Measurements from ENCODE around the gene SNAP23.

SNAP23 gene

GRCh38 chr15:42495361-42496212, at the start of gene SNAP23:
TSS of gene SNAP23 (plus strand) at chr15:42495634. CDS start at chr15:42511847, 16,213 bp downstream.
- DNase-seq, result peak; percentile 58

DNA sequence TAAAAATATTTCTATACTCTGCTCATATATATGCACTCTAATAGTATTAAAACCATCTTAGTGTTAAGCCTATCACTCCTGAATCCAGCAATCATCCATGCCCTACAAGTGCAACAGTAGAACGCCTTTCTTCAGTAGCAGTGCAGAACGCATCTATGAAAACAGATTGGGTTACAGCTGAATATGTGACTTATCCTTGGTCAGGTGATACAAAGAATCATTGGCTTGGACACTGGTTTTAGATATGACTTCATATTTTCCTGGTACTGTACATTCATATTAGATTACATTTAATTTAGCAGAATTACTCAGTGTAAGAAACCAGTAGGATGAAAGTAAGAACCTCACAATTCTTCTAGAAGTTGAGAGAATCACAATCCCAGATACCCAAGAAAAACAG, 47.8 kb upstream of the SNAP23 start:
- DNase-seq, result no peak

DNA sequence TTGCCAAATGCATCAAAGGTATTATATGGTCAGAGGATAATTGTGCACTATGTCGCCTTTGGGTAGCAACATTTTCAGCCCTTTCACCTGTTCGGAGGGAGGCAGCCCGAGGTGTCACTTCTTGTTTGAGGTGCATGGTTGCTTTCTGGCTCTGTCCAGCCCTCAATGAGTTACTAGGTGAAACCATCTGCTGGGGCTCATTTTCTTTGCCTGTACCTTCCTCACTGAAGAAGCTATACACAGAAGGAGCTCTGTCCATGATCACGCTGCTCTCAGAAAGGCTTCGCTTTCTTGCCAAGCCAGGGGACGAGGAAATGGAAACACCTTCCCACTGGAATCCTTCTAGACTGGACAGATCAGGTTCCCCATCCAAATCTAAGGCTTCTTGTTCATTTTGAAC, 47.2 kb upstream of the SNAP23 start:
- no peak for DNase-seq

DNA sequence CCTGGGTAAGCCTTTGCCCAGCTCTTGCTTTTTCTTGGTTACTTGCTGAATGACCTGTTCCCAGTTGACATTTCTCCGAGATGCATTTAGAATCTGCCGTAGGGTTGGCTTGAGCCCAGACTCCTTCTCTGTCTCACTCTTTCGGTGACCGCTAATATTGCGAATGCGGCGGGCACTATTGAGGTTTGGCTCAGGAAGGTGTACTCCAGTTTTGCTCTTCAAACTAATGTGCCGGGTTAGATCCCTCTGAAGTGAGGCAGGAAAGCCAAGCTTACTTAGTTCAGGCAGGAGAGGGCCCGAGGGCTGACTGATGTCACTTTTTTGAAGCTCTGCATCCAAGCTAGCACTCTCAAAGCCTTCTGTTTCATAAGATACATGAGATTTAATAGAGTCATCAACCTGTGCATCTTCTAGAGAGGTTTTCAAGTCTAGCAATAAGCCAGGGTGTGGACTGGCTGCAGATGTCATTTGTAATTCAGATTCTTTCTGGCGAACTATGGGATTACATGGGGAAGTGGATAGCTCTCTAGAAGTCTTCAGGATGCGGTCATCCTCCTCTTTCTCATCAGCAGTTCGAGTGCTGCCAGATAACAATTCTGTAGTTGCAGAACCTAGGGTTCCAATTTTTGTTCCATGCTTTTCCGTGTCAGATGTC, 45.5 kb upstream of the SNAP23 start:
- no peak for DNase-seq

GRCh38 chr15:42450425-42450790, 45.0 kb upstream of the SNAP23 start:
- no peak for DNase-seq

GRCh38 chr15:42453826-42454225, 41.6 kb upstream of the SNAP23 start:
- DNase-seq, result no peak

DNA sequence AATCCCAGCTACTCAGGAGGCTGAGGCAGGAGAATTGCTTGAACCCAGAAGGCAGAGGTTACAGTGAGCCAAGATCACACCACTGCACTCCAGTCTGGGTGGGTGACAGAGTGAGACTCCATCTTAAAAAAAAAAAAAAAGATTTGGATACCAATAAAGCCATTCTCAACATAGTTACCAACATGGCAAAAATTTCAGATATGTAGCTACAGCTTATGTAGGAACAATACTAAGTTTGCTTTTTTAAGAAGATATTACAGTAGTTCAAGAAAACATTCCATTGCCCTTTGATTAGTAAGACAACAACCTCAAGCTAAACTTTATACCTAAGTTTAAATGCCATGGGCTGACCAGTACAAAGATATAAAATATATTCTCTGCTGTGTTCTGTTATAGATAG, 38.9 kb upstream of the SNAP23 start:
- no peak for DNase-seq

- DNase-seq, result no peak
Measured at GRCh38 chr15:42456971-42457370, 38.5 kb upstream of the SNAP23 start.

GRCh38 chr15:42457445-42458442, 37.7 kb upstream of the SNAP23 start:
- no peak for DNase-seq

GRCh38 chr15:42461261-42461660, 34.2 kb upstream of the SNAP23 start:
- DNase-seq, result no peak

GRCh38 chr15:42465520-42466259, 29.7 kb upstream of the SNAP23 start:
- no peak for DNase-seq

- DNase-seq, result no peak
Measured at GRCh38 chr15:42471002-42471401, 24.4 kb upstream of the SNAP23 start.

DNA sequence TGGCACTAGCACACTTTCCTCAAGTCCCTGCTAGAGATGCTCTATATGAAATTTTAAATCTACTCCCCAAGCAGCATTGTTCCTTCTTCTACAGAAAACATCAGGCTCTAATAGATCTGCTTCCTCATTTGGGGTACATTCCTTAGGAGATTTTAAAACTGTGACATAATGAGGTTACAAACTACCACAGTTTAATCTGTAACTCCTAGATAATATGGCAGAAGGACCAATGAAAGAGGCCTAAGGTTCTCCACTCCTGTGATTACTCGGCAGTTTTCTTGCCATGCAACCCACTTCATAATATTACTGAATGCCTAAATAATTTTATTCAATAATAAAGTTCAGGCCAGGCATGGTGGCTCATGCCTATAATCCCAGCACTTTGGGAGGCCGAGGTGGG, 20.6 kb upstream of the SNAP23 start:
- DNase-seq, result no peak

GRCh38 chr15:42482701-42483100, 12.7 kb upstream of the SNAP23 start:
- no peak for DNase-seq

- DNase-seq, result no peak
Measured at GRCh38 chr15:42483677-42484076, 11.8 kb upstream of the SNAP23 start.

GRCh38 chr15:42490291-42490670, 5.2 kb upstream of the SNAP23 start:
- no peak for DNase-seq

DNA sequence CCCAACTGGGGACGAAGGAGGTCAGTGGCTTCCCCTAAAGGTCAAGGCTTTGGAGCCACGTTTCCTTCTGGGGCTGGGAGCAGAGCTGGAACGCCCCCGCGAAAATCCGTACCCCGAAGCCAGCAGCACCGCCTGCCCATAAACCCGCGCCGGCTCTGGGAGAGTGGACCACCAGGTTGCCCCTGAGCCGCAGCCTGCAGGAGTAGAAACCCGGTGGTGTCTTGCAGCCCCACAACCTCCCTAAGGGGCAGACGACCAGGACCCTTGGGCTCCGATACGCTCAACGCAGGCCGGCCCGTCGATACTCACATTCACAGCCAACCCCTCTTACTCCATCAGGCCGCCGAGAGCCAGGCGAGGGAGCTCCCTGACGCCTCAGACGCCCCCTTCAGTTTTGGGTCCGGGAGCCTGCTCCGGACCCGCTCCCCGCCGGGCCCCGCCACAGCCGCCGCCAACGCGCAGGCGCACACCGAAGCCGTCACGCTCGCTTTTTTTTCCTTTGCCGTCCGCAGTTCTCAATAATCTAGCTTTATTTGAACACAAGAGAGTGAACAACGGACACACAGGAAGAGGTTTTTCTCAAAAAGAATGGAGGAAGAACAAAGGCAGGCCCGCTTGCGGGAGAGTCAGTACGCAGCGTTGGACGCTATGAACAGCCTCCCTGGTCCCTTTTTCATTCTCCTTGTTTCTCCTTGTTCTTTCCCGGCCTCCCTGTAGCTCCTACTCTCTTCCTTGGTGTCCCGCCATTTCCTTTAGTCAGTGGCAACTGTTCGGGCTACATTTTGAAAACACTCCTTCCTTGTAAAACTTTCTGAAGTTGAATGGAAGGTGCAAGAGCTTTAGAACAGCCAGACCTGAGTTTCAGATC, 4.5 kb upstream of the SNAP23 start, which contains the start of gene ZNF106:
TSS of gene ZNF106 (minus strand) at position 471 of the 868 bp plus-strand sequence. CDS start 18,852 bp downstream, outside the sequence.
- peak; percentile 75 for DNase-seq

DNA sequence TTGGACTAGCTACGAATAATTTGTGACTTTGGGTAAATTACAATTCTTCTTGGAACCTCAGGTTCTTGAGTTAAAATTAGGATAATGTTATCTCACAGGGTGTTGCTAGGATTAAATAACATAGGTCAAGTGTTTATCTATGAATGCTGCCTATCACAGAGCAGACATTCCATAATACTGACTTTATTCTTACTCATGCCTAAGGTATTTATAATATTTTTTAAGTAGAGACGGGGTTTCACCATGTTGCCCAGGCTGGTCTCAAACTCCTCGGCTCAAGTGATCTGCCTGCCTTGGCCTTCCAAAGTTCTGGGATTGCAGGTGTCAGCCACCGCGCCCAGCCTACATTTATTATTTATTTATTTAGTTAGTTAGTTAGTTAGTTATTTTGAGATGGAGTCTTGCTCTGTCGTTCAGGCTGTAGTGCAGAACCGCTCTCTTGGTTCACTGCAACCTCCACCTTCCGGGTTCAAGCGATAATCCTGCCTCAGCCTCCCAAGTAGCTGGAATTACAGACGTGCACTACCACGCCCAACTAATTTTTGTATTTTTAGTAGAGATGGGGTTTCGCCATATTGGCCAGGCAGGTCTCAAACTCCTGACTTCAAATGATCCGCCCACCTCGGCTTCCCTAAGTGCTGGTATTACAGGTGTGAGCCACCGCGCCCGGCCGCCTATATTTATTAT, 3.8 kb upstream of the SNAP23 start:
- no peak for DNase-seq

DNA sequence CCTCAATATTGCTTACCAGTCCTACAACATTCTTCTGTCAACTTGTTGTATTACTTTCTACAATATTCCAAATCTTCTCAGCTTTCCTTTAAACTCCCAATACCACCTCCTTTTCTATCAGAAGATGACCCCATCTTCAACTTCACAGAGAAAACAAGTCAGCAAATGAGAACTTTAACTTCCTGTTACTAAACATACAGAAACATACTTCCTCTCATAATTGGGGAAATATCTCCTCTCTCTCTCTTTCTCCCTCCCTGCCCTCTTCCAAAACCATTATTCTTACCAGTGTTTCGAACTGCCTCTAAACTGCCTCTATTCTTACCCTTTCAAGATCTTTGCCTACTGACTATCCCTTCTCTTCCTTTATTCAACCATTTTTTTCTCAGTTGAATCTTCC, 1.8 kb upstream of the SNAP23 start:
- no peak for DNase-seq

GRCh38 chr15:42494998-42495360, 455 bp upstream of the SNAP23 start:
- no peak for DNase-seq

All from NCI-H1105 treated with DMSO at 0.1 percent for 48 hours (cell line).